GM18870 (cell line): ENCODE results near the gene ZNF311.

Experiments
- ATAC-seq: cut with Tn5 transposase; IDR thresholded peaks from one replicate; pipeline ENCODE4 v1.9.1; 2021; ENCODE audit warnings: moderate library complexity; ENCODE audit not compliant: unreplicated experiment

Gene ZNF311

GRCh38 chr6:29005183-29005885 is at the start of gene ZNF311:
TSS of gene ZNF311 (minus strand) at chr6:29005315. CDS start at chr6:29003954, 1,361 bp downstream.
- ATAC-seq: no peak

DNA sequence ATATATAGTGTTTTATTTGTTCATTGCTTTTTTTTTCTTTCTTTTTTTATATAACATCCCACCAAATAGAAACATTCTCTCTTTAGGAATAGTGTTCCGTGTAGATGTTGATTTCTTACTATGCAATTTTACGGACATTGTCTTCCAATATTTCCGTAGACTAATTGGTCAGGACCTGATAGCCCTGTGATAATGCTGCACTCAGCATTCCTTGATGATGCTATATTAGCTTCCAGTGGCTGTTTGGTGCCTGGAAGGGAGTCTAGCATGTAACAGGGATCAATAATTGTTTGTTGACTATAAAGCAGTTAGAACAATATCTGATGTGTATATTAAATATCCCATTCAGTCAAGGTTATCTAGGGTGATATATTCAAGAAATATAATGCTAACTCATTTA is 46.6 kb upstream of the ZNF311 start:
- ATAC-seq: no peak

GRCh38 chr6:29045075-29045474 is 40.0 kb upstream of the ZNF311 start, which contains the start of gene OR2W1:
TSS of gene OR2W1 (minus strand) at chr6:29045175. CDS start at chr6:29045175, 0 bp downstream.
- ATAC-seq: no peak

- no peak for ATAC-seq
Measured at GRCh38 chr6:29035951-29036350, 30.8 kb upstream of the ZNF311 start.

DNA sequence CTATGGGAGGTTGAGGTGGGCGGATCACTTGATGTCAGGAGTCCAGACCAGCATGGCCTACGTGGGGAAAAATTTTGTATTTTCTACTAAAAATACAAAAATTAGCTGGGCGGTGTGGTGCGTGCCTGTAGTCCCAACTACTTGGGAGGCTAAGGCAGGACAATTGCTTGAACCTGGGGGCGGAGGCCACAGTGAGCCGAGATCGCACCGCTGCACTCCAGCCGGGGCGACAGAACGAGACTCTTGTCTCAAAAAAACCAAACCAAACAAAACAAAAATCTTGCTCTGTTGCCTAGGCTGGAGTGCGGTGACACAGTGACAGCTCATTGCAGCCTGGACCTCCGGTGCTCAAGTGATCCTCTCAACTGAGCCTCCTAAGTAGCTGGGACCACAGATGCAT is 23.7 kb upstream of the ZNF311 start:
- no peak for ATAC-seq

DNA sequence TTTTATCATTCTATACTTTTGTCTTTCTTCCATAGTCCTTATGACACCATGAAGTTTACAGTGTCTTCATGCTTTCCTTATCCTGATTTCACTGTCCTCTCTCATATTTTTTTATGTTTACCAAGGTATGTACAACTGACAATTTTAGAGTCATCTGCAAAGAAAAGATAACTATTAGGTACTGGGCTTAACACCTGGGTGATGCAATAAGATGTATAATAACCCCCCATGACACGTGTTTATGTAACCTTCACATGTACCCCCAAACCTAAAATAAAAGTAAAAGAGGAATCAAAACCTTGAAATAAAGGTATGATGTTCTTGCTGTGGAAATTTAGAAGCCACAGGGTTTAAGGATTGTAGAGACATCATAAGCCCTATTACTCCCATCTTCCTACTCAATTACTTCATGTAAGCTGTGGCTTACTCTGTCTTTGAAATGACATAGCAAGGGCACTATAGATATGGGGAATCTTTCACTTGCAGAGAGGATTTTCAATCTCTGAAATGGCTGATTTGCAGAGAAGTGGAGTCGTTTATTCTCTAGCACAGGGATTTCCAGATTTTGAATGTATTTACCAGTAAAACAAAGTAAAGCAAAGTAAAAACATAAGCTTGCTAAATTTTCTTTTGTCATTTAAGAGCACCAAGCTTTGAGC is 20.9 kb upstream of the ZNF311 start:
- no peak for ATAC-seq

GRCh38 chr6:29021434-29021833 is 16.3 kb upstream of the ZNF311 start:
- ATAC-seq: no peak

- ATAC-seq: no peak
Measured at GRCh38 chr6:29019629-29020028, 14.5 kb upstream of the ZNF311 start.

DNA sequence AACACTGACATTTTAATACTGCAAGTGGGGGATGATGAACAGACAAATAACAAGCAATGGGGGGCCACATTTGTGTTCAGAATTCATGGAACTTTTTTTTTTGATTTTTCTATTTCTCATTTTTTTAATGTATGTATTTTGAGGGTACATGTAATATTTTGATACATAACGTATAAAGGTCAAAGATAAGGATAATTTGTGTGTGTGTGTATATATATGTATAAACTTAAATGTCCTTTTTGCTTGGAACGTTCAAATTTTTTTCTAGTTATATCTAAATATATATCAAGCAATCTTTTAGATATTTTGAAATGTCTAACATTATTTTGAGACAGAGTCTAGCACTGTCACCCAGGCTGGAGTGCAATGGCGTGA is 12.3 kb upstream of the ZNF311 start:
- ATAC-seq: no peak

DNA sequence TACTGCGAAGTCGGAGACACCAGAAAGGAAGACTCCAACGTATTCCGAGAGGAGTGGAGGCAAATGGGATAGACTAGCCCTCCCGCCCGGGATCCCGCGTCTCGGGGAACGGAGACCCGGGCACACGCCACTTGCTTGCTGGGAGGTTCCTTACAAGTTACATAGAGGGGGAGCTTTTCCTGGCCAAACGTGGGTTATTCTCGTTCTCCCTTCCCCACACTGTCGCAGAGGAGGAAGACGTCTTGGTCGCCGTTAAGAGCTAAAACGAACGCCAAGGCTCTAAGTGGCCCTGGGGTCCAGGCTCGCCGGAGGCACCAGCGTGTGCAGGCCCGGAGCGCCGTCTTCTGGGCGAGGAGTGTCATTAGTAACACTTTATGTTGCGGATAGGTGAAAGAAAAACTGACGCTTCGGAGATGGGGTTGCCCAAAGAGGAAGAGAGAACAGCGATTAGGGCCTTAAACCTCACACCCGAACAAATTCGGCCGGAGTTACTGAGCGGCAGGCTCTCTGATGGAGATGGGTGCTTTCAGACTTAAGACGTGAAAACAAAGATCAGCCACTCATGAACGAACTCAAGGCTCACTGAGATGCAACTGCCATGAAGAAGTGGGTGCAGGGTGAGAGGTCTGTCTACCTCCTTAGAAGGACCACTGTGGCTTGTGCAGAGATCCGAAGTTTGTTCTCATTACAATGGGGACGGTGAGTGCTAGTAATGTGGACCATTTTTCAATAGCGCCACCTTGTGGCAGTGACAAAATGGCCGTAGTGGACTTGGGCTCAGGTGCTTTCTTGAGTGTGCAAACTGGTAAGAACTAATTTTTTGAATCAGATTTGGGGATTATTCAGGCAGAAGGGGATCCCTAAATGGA is 11.7 kb upstream of the ZNF311 start:
- peak; percentile 50 for ATAC-seq

DNA sequence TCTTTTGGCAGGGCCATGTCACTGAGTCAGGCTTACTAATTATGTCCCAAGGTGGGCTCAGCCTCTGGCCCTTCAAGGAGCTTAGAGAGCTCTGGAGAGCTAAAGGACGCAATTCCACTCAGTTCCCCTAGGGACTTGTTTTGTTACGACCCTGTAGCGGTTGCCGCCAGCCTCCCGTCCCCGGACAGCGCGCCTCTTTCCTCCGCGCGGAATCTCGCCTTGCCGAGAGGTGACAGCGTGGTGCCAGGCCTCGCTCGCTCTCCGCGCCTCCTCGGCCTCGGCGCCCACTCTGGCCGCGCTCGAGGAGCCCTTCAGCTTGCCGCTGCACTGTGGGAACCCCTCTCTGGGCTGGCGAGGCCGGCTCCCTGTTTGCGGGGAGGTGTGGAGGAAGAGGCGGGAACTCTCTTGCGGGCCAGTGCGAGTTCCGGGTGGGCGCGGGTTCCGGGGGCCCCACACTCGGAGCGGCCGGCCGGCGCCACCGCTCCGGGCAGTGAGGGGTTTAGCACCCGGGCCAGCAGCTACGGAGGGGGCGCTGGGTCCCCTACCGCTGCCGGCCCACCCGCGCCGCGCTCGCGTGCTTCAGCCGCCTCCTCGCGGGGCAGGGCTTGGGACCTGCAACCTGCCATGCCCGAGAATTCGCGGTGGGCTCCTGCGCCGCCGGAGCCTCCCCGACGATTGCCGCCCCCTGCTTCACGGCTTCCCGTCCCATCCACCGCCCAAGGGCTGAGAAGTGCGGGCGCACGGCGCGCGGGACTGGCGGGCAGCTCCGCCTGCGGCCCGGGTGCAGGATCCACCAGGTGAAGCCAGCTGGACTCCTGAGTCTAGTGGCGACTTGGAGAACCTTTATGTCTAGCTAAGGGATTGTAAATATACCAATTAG is 9.9 kb upstream of the ZNF311 start:
- ATAC-seq: no peak

DNA sequence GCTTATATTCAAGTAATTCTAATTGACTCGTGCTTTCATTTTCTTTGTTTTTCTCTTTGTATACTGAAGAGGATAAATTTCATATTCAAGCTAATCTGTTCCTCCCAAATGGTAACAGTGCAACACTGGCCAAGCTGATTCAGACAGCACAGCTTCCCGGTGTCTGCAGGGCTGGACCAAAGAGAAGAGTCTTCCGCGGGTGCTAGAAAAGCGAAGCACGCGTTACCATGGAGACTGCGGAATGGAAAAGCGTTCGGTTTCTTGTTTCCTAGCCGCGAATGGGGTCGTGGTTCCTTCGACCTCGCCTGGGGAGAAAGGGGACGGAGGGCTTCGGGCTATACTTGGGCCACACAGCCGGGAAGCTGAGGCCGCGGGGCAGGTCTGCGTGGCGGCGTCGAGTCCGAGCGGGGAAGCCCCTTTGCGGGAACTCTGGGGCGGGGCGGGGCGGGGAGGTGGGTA is 6.2 kb upstream of the ZNF311 start:
- no peak for ATAC-seq

- ATAC-seq: no peak
Measured at GRCh38 chr6:29009358-29009757, 4.2 kb upstream of the ZNF311 start.

DNA sequence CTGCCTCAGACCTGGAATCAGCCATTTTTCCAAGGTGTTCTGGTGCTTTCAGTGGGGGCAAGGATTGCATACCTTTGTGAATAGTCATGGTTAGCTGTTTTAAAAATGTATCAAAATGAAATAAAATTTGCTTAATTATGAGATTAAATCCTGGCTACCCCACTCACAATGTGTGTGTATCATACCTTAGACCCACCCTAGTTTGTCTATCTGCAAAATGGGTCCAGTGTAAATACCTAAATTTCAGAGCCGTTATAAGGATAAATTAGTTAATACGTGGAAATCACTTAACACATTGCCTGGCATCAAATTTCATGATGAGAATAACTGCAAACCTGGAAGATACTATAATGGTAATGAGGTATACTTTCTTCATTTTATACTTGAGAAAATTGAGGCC is 3.0 kb upstream of the ZNF311 start:
- no peak for ATAC-seq

DNA sequence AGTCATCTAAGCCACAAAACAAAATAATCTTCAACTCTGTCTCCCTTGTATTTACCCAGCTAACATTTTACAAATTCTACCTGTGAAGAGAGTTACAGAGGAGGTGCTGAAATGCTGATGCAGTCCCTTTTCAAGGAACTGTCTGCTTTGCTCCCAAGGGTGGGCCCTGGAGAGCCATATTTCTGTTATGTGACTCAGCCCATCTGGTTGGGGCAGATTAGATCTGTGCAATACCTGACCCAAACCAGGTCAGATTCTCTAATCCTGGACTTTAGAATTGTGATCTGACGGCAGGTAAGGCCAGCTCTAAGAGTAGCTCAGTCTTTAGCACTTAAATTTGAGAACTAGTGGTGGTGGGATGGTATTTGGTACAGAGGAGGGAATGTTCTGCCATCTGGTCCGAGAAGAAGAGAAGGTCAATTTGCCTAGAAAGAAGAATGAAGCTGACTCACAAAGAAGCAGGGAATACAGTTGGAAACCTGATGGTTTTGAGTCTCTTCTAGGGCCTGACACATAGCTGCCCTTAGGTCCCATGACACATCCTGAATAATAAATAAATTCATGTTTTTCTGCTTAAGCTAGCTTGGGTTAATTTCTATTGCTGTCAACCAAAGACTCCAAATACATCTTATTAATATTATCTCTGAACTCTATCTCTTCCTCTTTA is 8.1 kb downstream of the ZNF311 start:
- no peak for ATAC-seq

GRCh38 chr6:28995093-28995650 is 9.9 kb downstream of the ZNF311 start:
- ATAC-seq: no peak

- ATAC-seq: no peak
Measured at GRCh38 chr6:28988536-28989311, 16.4 kb downstream of the ZNF311 start.

GRCh38 chr6:28985462-28986164 is 19.5 kb downstream of the ZNF311 start:
- ATAC-seq: no peak
